ENCODE measurements around the gene KCMF1. TPM values are rescaled to one million over a fixed set of nuclear protein-coding genes. Genes with fewer than 3 reads are reported as not detected.

Gene KCMF1
- 10 to 100 TPM; 73.0 to 95.2 (median 85.0) TPM for total RNA-seq
- long read RNA-seq, donor 1, full-length matches to known transcripts, result 78 of 89 reads
- long read RNA-seq, donor 1, partial matches to known transcripts, result 4 of 89 reads
- long read RNA-seq, donor 1, other reads (novel, unspliced or antisense), result 7 of 89 reads
- long read RNA-seq, donor 2, full-length matches to known transcripts, result 4 of 5 reads
- long read RNA-seq, donor 2, partial matches to known transcripts, result 0 of 5 reads
- long read RNA-seq, donor 2, other reads (novel, unspliced or antisense), result 1 of 5 reads

DNA sequence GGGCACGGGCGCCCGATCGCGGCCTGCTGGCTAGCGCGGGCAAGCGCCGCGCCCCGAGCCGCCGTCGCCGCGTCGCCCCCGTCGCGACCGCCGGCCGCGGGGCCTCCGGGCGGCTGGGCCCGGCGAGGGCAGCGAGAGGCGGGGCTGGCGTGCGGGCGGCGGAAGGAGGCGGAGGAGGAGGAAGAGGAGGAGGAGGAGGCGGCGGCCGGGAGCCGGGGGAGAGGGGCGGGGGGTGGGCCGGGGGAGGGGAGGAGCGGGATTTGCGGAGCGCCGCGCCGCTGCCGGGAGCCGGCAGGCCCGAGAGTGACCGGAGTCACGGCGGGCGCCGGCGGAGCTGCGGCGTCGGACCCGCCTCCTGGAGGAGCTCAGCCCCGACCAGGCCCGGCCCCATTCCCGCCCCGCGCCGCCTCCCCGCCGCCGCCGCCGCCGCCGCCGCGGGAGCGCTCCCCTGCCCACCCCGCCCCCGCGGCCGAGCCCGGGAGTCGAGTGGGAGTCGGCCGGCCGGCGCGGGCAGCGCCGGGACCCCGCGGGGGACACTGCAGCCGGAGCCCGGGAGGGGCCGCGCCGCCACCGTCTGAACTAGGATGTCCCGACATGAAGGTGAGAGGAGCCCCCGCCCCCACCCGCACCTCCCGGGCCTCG, at the start of gene KCMF1:
Gene KCMF1 (plus strand): TSS at position 294 of the 642 bp plus-strand sequence. CDS start 291 bp downstream, at position 585.
- Histone ChIP-seq H3K4me1 (ENCODE audit: low read depth) (peaks cover 34% of the 10 kb centered on the region), H3K36me3 (ENCODE audit: low read depth) (no peaks in the 10 kb centered on the region), H3K4me3 (peak within 1 kb of the TSS; percentile 75), H3K9me3 (no peaks in the 10 kb centered on the region)
- ATAC-seq (peak; percentile 72), DNase-seq (peak; percentile 70 to 90 (median 88))
- TF ChIP-seq, protein P1, sequence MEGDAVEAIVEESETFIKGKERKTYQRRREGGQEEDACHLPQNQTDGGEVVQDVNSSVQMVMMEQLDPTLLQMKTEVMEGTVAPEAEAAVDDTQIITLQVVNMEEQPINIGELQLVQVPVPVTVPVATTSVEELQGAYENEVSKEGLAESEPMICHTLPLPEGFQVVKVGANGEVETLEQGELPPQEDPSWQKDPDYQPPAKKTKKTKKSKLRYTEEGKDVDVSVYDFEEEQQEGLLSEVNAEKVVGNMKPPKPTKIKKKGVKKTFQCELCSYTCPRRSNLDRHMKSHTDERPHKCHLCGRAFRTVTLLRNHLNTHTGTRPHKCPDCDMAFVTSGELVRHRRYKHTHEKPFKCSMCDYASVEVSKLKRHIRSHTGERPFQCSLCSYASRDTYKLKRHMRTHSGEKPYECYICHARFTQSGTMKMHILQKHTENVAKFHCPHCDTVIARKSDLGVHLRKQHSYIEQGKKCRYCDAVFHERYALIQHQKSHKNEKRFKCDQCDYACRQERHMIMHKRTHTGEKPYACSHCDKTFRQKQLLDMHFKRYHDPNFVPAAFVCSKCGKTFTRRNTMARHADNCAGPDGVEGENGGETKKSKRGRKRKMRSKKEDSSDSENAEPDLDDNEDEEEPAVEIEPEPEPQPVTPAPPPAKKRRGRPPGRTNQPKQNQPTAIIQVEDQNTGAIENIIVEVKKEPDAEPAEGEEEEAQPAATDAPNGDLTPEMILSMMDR (IDR thresholded peaks at IDR 0.05), result no peak
- intact Hi-C loops (cut with DNase I, micrococcal nuclease), result no loop called here

DNA sequence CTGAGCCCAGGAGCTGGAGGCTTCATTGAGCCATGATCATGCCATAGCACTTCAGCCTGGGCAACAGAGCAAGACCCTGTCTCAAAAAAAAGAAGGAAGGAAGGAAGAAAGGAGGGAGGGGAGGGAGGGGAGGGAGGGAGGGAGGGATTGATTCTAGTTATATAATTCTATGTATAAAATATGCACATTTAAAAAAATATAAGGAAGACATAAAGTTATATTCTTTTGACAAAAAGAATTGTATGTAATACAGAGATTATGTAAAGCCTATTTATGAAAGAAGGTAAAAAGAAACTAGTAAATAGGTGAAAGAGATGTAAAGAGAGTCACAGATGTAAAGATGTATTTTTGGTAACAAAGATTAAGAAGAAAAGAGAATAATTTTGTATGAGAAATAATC, 48.0 kb upstream of the KCMF1 start:
- H3K36me3 ChIP-seq (ENCODE audit: low read depth), result no peaks in the 10 kb centered on the region
- H3K4me1 ChIP-seq (ENCODE audit: low read depth), result peaks cover 33% of the 10 kb centered on the region
- no peaks in the 10 kb centered on the region for H3K9me3 ChIP-seq
- intact Hi-C loops (cut with DNase I, micrococcal nuclease), result no loop called here
- DNase-seq, result no peak
- no peak for ATAC-seq
- TF ChIP-seq, protein P1 (IDR thresholded peaks at IDR 0.05), result no peak
- H3K4me3 ChIP-seq, result no peak overlapping the region

DNA sequence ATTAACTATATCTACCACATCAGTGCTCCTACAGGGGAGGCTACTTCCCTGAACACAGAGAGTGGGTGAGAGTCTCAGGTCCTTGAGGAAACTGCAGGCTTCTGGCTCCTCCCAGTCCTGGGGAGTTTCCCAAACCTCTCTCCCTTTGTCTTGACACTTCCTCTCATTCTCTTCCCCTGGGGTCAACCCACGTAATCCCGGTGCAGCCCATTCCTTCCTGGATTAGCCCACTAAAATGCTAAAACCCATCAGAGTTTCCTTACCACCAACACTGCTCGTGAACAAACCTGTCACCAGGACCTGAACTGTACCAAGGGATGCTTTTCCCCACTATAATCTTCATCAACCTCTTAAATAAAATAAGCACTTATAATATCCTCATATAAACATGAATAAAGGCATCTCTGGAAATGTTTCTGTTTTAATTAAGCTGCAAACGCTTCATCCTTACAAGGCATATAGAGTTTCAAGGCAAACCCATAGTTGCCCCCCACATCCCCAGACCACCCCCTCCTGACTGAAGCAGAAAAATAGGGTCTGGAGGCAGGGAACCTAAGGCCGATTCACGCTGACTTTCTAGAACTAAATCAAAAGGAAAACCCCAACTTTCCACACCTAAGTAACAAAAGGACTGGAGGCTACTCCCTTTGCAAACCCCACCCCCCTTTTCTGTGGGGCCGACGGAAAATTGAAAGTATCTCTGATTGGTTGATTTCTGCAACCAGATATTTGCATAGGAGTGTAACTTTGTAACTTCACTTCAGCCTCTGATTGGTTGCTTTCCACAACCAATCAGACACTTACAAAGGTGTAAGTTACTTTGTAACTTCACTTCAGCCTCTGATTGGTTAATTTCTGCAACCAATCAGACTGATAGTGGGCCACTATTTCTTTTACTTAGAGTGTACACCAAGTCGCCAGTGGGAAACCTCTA, 46.5 kb upstream of the KCMF1 start:
- H3K4me3 ChIP-seq, result no peak overlapping the region
- peaks cover 33% of the 10 kb centered on the region for H3K4me1 ChIP-seq (ENCODE audit: low read depth)
- peak; percentile 51 to 57 (median 56) for DNase-seq
- intact Hi-C loops (cut with DNase I, micrococcal nuclease), result loop anchor here in 1 of 2 donors (5.0 kb wide), 1 partner anchor 427 kb away; no protein-coding TSS in a partner anchor
- peak; percentile 48 for ATAC-seq
- TF ChIP-seq, protein P1 (IDR thresholded peaks at IDR 0.05), result no peak
- no peaks in the 10 kb centered on the region for H3K36me3 ChIP-seq (ENCODE audit: low read depth)
- H3K9me3 ChIP-seq, result no peaks in the 10 kb centered on the region

DNA sequence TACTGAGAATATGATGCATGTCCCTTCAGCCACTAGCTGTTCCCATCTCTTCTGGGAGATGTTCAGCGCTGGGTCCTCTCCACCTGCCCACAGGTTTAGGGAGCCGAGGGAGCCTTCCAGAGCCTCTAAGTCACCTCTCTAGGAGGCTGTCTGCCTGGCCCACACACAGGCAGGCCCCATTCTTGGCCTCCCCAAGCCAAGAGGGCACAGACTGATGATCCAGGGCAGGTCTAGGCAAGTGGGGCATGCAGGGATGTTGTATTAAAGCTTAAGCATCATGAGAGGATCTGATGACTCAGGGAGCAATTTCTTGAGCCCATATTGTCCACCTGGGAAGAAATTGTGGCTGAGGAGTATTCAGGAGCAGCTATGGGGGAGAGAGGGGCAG, 45.6 kb upstream of the KCMF1 start:
- no peak for ATAC-seq
- Histone ChIP-seq H3K36me3 (ENCODE audit: low read depth) (no peaks in the 10 kb centered on the region), H3K4me3 (no peak overlapping the region), H3K4me1 (ENCODE audit: low read depth) (peaks cover 33% of the 10 kb centered on the region), H3K9me3 (no peaks in the 10 kb centered on the region)
- intact Hi-C loops (cut with DNase I, micrococcal nuclease), result loop anchor here in 1 of 2 donors (5.0 kb wide), 1 partner anchor 428 kb away; no protein-coding TSS in a partner anchor
- TF ChIP-seq, protein P1 (IDR thresholded peaks at IDR 0.05), result no peak
- DNase-seq, result peak in 1 of 3 donors; percentile 21

DNA sequence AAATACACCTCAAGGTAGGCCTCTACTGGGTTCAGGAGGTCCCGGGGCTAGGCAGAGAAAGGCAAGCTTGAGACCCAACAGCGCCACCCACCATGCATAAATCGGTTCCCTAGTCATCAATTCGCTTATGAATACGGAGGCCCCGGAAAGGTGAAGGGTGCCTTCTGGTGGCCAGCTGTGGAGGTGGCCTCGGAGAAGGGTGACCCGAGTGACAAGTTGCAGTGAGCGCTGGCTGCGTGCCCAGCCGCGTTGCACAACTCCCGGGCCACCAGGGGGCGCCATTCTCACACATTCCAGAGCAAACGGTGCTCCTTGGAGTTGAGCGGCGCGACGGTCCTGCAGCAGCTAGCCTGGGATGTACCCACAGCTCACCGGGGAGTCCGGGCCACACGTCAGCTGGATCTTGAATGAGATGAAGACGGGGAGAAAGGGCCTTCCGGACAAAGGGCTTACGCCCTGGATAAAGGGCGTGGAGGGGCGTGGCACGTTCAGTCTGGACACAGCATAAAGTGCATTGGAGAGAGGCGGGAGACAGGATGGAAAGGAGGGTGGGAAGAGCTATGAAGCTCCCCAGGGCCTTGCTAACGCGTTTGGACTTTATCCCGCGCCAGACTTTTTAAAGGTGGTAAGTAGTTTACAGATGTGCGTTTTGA, 45.1 kb upstream of the KCMF1 start:
- peak; percentile 98 to 100 (median 100) for DNase-seq
- Histone ChIP-seq H3K4me3 (no peak overlapping the region), H3K36me3 (ENCODE audit: low read depth) (no peaks in the 10 kb centered on the region), H3K4me1 (ENCODE audit: low read depth) (peaks cover 30% of the 10 kb centered on the region), H3K9me3 (no peaks in the 10 kb centered on the region)
- TF ChIP-seq, protein P1 (IDR thresholded peaks at IDR 0.05), result peak; percentile 97
- intact Hi-C loops (cut with DNase I, micrococcal nuclease), result loop anchor here in 1 of 2 donors (5.0 kb wide), 1 partner anchor 429 kb away; no protein-coding TSS in a partner anchor
- ATAC-seq, result peak; percentile 91

All from mucosa of descending colon (tissue), 3 donors.